Esophagus muscularis mucosa (tissue), 3 donors: ENCODE data around the gene WDFY2.

Experiments
- POLR2A ChIP-seq: fragments of 450-650 bp; IDR thresholded peaks from one replicate; pipeline ENCODE4 v1.6.1; 2017; ENCODE audit warnings: antibody characterized with exemption, moderate library complexity, mild to moderate bottlenecking, low read depth
- TF ChIP-seq, protein P1 (sequence below), 3 experiments: fragments of 200-600 bp in 2 of 3; fragments of 450-650 bp in 1 of 3; sonication (generic) in 2 of 3; IDR thresholded peaks; one replicate each; pipeline ENCODE4 v1.5.1; 2017 to 2019; ENCODE audit warnings: antibody characterized with exemption in 3 of 3, mild to moderate bottlenecking in 2 of 3, moderate library complexity in 1 of 3

DNA sequence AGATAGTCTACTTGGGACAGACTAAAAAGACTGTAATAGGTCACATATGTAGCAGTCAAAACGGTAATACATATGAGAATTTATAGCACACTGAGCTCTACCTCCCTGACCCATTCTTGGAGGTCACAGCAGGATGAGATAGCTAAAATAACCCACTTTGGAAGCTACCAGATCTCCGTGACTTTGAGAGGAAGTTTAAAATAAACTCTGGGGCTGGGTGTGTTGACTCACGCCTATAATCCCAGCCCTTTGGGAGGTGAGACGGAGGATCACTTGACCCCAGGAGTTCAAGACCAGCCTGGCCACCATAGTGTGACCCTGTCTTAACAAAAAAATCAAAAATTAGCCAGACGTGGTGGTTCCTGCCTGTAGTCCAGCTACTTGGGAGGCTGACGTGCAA is 174.4 kb downstream of the WDFY2 start:
- TF ChIP-seq, protein P1, sequence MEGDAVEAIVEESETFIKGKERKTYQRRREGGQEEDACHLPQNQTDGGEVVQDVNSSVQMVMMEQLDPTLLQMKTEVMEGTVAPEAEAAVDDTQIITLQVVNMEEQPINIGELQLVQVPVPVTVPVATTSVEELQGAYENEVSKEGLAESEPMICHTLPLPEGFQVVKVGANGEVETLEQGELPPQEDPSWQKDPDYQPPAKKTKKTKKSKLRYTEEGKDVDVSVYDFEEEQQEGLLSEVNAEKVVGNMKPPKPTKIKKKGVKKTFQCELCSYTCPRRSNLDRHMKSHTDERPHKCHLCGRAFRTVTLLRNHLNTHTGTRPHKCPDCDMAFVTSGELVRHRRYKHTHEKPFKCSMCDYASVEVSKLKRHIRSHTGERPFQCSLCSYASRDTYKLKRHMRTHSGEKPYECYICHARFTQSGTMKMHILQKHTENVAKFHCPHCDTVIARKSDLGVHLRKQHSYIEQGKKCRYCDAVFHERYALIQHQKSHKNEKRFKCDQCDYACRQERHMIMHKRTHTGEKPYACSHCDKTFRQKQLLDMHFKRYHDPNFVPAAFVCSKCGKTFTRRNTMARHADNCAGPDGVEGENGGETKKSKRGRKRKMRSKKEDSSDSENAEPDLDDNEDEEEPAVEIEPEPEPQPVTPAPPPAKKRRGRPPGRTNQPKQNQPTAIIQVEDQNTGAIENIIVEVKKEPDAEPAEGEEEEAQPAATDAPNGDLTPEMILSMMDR (IDR thresholded peaks at IDR 0.05), result no peak
- TF ChIP-seq POLR2A, result no peak
